NB4 (cell line): ENCODE measurements around the gene IL10RB.

ENCODE experiments used
- DNase-seq: peaks from one replicate; pipeline ENCODE4 v3.0.0; 2010; ENCODE audit warnings: low read depth
- H3K4me3 ChIP-seq: one replicate; pipeline ENCODE4 v1.5.1; 2011; ENCODE audit warnings: mild to moderate bottlenecking, low read depth, low read length, moderate library complexity
- CTCF ChIP-seq: IDR thresholded peaks from one replicate; pipeline ENCODE4 v1.5.1; 2012; ENCODE audit warnings: low read depth, low read length
- MAX ChIP-seq: IDR thresholded peaks from 2 replicates; pipeline ENCODE4 v1.6.1; 2011; ENCODE audit warnings: low read depth, low read length
- MYC ChIP-seq: IDR thresholded peaks from 2 replicates; pipeline ENCODE4 v1.6.1; 2011; ENCODE audit warnings: low read depth, low read length
- POLR2A ChIP-seq: IDR thresholded peaks from 2 replicates; pipeline ENCODE4 v1.6.1; 2011; ENCODE audit warnings: mild to moderate bottlenecking; ENCODE audit not compliant: insufficient read length; ENCODE audit errors: extremely low read depth

Gene IL10RB

GRCh38 chr21:33229099-33229783 is 36.9 kb upstream of the IL10RB start:
- peak overlapping the region; percentile 73 for H3K4me3 ChIP-seq
- TF ChIP-seq CTCF (no peak), MAX (no peak)
- no peak for DNase-seq

- peak; percentile 77 for DNase-seq
- H3K4me3 ChIP-seq, result peak within 1 kb of the TSS; percentile 80
Measured at GRCh38 chr21:33229784-33230544, 36.2 kb upstream of the IL10RB start, which contains the start of gene IFNAR2. TSS of gene IFNAR2 (plus strand) at chr21:33229938. CDS start at chr21:33241923, 11,985 bp downstream.

GRCh38 chr21:33230545-33231324 is 35.4 kb upstream of the IL10RB start:
- peak; percentile 74 for DNase-seq
- TF ChIP-seq MAX (no peak), CTCF (no peak), POLR2A (no peak), MYC (no peak)
- H3K4me3 ChIP-seq, result peak overlapping the region; percentile 80

More at GRCh38 chr21:33229784-33230544, 36.2 kb upstream of the IL10RB start, which contains the start of gene IFNAR2:
- TF ChIP-seq CTCF (no peak), POLR2A (peak; percentile 65), MAX (0 out of 2 replicates have a peak, but pooled peaks have one; percentile 2), MYC (no peak)

GRCh38 chr21:33231526-33231925 is 34.6 kb upstream of the IL10RB start:
- DNase-seq, result no peak
- H3K4me3 ChIP-seq, result peak overlapping the region; percentile 80
- TF ChIP-seq CTCF (no peak), MYC (no peak), POLR2A (no peak), MAX (no peak)

- peak; percentile 18 for DNase-seq
- peak overlapping the region; percentile 4 for H3K4me3 ChIP-seq
- TF ChIP-seq MAX (no peak), CTCF (no peak), POLR2A (no peak), MYC (no peak)
Measured at GRCh38 chr21:33232291-33233034, 33.7 kb upstream of the IL10RB start.
